Stimulated activated CD8-positive, alpha-beta memory T cell treated with anti-CD3 and anti-CD28 coated beads, Interleukin-7, amount 100 ng/mL, for 1 hour (primary cell): ENCODE data around the gene SLIT3.

Source experiments
- DNase-seq, 2 donors: peaks; one replicate each; pipeline ENCODE4 v3.0.0-alpha.2; 2020; ENCODE audit warnings: low read depth in 2 of 2

SLIT3 gene

DNA sequence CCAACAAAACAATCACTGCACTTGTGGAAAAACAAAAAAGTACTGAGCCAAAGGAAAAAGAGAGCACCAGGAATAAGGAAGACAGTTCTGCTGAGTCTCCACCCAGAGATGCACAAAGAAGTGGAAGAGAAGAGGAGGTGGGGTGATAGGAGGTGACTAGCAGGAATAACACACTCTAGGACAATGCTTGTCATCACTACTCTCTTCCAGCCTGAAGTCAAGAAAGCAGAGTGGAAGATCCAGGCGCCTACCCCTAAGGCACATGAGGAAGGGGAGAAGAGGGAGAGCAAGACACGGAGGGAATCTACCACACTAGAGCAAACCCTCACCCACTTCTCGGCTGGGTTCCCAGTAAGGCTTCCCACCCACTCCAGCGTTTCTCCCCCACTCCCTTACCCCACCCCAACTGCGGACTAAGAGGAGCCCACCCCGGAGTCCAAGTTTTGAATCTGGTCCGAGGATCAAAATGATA is 1.7 kb downstream of the SLIT3 start:
- no peak for DNase-seq

DNA sequence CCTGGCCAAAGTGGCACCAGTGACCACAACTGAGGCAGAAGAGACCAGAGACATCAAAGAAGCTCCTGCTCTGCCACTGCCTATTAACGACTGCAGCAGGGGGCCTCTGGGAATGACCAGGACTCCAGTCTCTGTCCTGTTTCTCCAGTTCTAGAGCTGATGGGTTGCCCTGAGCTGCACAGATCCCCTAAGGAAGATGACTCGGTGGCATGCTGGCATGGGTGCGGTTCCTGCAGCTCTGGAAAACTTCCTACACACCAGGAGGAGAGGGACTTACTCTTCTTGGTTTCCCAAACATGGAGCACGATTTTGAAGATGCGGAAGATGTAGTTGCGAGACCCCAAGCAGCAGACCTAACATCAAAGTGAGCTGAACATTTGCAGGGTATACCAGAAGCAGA is 2.7 kb downstream of the SLIT3 start:
- DNase-seq: no peak

DNA sequence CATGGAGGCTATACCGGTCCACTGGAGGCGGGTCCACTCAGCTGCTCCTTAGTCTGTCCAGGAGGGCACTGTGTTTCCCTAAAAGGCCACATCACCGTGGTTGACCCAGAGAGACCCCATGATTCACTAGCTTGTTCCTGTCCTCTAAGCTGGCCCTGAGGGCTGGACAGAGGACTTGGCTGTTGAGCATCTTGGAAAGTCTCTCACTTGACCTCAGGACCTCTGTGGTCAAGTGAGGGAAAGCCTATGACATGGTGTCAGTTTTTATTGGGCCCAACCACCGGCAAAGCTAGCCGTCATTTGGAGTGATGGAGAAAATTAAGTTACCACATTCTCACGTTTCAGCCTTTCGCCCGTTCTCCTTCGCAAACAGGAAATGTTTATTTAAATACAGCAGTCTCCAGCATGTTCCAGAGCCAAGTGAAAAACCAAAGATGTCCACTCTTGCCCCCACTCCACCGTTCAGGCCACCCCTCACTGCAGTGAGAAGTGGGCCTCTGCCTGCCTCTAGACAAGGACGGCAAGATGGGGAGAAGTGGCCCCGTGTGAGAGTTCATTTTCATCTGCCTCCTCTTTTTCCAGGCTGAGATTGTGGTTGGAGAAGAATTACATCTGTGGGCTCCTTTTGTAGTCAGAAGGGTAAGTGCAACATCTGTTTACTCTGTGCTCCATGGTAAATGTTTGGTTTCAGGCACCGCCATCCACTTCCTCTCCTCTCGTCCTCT is 4.4 kb downstream of the SLIT3 start:
- DNase-seq: no peak

DNA sequence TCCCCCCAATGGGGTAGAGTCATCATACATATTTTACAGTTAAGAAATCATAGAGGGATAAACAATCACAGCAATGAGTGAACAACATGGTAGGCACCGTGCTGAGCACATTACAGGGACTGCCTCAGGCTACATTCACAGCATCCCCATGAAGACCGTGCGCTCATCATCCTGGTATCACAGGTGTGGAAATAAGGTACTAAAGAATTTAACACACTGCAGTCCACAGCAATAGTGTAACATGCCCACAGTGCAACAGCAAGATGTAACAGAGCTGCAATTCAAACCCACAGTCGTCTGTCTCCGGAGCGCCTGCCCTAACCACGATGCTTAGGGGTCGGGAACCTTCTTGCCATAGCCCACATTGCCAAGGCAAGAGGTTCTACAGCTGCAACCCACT is 5.6 kb downstream of the SLIT3 start:
- no peak for DNase-seq

DNA sequence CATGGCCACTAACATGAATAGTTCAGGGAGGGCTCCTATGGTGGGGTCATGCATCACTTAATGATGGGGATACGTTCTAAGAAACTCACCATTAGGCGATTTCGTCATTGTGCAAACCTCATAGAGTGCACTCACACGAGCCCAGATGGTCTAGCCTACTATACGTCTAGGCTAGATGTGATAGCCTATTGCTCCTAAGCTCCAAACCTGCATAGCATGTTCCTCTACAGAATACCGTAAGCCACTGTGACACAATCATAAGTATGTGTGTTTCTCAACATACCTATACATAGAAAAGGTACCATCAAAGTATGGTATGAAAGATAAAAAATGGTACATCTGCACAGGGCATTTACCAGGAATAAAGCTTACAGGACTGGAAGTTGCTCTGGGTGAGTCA is 6.3 kb downstream of the SLIT3 start:
- no peak for DNase-seq

DNA sequence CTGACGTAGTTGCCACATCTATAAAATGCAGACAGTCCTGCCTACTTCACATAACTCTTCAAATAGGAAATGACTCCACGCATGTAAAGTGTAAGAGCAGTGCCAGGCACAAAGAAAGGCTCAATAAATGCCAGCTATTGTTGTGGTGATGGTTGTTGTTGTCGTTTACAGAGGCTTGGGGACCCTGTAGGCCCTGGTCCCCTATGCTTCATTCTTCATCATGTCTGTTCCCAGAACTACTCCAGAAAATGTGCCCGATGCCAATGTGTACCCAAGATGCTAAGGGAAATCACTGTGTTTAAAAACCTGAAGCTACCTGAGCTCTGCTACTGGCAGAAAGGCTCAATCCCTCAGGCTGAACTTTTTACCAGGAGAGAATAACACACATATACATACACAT is 9.1 kb downstream of the SLIT3 start:
- no peak for DNase-seq

DNA sequence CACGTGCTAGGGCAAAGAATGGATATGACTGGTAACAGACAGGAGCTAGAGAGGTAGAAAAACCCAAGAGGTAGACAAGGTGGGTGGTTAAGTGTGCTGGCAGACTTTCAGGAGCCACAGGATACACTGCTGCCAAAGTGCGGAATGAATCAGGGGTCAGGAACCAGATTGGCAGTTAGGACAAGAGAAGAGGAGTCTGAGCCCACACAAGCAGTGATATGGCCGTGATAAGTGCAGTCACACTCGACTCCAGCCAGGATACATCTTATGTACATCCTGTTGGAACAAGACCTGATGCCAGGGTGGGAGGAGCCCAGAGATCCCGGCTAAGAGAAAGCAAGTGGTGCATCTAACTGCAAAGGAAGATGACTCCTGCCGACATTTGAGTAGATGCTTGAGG is 10.0 kb downstream of the SLIT3 start:
- no peak for DNase-seq

DNA sequence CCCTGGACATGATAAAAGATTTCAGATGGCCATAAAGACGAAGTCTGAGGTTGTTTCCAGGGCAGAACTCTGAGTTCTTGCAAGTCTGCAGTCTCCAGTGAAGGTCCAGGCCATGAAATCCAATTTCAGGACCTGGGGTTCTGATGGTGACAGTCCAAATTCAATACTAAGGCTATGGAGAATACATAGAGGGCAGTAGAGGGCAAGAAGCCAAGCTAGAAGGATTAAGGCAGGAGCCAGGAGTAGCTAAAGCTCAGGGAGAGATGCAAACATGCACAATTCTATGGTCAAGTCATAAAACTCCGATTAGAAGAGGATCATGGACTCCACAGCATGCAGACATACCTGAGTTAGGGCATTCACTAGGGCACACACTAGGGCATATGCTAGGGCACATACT is 11.4 kb downstream of the SLIT3 start:
- DNase-seq: no peak

DNA sequence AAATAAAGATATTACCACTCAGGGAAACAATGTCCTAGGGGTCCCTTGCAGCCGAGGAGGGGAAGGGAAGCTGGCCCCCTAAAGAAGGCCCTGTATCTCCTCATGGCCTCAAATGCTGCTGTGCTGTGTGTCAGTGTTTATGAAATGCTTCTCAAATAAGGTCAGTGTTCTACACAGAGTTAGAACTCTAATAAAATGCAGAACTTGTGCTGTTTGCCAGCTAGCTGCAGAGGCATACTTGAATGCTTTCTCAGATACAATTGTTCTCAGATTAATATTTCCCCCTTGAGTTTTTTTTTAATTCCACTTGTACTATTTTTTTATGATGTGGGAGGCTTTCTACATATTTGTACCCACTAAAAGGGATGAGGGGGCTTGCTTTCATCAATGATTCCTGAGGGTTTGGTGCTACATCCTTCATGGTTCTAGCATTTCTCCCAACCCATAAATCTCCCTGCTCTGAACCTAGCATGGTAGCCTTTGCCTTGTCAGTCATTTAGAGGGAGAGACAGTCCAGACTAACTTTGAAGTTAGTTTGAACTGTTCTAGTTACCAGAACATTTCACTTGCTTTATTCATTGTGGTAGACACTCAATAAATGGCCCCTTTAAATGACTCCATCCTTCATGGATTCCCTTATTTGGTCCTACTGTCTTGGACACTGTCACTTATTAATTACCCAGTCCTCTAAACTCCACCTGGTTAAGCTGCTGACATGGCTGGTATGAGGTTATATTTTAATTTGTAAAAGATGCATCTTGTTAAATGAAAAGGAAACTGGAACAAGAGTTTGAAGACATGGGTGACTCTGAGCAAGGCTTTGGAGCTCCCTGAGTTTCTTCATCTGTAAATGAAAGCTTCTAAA is 12.6 kb downstream of the SLIT3 start:
- DNase-seq: no peak

DNA sequence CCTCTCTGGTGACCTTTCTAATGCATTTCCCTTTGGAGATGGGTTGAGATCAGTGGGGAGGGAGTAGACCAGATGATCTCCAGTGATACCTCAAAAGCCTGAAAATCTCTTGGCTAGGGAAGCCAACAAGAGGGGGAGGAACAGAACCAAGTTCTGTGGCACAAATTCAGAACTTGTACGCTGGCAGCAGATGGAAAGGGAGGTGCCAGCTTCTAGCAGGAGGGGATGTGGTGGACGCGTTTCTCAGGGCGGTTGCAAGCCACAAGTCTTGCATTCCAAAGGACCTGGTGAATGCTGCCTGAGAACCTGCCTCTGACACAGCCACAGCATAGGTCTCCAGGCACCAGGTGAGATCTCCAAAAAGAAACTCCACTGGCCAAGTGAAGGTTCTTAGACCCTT is 13.4 kb downstream of the SLIT3 start:
- DNase-seq: no peak

DNA sequence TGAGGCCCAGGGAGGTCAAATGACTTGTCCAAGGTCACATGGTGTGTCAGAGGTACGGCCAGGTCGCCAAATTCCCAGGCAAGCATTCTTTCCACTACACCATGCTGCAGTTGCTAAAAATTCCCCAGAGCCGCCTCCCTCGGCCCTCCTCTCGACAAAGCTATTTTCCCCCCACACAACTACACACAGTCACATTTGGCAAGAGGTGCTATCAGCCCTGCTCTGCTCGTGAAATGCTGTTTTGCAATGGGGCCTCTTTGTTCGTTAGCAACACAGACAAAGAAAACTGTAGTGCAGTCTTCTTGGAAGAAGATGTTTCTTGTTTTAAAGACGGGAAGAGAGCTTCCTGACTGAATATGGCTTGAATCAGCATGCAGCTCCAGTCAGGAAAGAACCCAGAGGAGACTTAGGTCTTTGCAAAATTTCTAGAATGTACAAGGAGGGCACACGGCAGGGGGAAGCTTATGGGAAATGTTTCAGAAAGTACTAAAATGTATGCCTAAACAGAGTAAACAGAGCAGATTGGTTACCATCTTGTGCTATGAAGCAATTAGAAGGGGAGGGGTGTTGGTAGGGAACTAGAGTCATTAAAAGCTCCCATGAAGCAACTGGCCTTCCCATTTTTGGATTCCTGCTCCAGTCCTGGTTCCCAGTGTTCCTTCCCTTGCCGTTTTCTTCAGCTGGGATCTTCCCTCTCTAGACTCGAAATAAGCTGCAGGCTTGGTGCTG is 14.2 kb downstream of the SLIT3 start:
- DNase-seq: no peak

DNA sequence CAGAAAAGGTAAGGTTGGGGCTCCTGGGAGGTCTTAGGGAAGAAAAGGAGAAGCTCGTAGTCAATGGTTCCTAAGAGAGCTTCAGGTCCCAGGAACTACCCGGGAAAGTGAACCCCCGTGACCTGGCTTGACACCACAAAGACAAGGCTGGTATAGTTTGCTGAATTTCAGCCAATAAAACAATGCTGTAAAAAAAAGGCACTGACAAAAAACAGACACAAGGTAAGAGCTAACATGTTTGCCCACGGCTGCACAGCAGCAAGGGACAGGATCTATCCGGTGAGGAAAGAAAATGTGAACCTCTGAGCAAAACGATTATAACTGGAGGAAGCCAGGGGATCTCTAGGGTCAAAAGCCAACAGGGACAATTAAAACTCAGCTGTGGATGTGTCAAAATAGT is 17.1 kb downstream of the SLIT3 start:
- DNase-seq: no peak

DNA sequence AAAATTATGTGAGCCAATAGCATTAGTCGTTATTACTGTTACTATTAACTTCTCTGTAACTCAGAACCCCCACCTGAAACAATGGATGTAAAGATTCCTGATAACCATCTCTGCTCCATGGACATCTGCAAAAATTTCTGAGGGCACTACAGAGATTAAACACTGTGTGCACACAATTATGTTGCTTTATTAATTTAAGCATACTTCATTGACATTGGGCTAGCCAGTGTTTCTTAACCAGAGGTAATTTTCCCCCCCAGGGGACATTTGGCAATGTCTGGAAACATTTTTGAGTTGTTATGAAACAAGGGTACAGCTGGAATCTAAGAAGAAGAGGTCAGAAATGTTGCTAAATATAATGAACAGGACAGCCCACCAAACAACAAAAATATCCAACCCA is 19.3 kb downstream of the SLIT3 start:
- DNase-seq: no peak

DNA sequence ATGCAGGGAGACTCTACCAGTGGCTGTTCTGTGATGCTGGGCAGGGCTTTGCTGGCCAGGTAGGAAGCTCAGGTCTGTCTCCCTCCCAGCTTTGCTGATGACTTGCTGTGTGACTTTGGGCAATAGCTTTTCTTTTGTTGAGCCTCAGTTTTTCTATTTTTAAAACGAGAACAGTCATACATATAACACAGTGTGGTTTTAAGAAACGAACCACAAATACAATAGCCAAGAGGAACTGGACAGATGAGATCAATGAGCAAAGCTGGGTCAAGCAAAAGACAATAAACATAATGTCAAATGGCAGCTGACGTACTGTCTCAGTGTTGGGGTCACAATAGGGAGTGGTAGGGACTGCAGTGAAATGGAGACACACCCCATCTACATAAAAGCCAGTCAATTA is 20.2 kb downstream of the SLIT3 start:
- no peak for DNase-seq

DNA sequence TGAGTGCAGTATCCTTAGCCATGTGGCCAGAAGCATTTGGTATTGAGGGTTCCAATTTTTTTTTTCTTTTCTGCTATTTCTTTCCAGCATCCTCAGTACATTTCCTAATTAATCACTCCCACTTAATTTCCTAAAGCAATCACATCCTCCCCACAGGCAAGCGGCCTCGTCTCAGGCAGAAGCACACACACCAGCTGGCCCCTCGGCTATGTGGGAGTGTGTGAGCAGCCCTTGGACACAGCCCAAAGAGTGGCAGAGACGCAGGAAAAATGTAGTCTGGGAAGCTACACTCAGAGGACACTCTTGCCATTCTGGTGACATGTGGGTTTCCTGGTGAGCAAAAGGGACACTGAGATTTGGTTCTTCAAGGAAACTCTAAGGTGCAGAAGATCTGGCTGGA is 20.7 kb downstream of the SLIT3 start:
- no peak for DNase-seq

DNA sequence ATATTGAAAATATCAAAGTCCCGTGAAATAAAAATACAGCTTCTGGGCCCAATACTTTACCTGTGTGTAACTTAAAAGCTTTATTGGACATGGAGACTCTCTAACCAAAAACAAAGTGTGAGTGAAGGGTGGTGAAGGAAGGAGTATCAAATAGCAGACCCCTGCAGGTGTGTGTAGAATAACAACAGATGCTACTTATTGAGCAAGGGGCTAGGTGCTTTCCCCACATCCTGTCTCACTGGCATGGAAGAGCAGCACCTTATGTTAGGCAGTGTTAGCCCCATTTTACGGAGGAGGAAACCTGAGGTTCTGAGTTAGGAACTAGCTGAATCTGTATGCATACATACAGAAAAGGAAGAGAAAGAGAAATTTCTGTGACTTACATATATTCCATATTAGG is 21.8 kb downstream of the SLIT3 start:
- no peak for DNase-seq

DNA sequence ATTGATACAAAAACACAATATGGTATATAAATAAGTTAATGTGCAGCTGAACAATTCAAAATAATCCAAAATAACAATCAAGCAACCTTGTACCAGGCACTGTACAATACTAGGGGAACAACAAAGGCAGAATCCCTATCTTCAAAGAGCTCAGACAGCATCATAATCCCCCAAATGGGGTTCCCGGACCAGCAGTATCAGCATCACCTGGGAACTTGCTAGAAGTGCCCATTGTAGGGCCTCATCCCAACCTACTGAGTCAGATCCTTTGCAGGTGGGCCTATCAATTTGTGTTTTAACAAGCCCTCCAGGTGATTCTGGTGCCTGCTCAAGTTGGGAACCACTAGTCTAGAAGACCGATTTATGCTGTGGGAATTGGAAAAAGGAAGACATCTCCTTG is 27.1 kb downstream of the SLIT3 start:
- no peak for DNase-seq

DNA sequence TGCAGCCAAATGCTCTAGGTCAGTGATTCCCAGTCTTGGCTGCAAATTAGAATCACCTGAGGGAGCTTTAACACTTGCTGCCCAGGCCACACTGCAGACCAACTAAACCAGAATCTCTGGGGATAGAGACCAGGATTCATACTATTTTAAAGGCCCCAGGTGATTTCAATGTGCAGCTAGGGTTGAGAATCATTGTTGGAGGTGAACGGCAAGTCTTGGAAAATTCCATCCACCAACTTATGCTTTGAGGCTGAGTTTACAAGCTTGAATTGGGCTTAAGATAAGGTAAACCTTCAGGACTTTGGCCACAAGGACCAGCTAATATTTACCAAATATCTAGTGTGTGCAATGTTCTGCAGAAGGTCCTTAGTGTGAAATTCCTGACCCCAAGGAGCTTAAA is 27.5 kb downstream of the SLIT3 start:
- DNase-seq: no peak

DNA sequence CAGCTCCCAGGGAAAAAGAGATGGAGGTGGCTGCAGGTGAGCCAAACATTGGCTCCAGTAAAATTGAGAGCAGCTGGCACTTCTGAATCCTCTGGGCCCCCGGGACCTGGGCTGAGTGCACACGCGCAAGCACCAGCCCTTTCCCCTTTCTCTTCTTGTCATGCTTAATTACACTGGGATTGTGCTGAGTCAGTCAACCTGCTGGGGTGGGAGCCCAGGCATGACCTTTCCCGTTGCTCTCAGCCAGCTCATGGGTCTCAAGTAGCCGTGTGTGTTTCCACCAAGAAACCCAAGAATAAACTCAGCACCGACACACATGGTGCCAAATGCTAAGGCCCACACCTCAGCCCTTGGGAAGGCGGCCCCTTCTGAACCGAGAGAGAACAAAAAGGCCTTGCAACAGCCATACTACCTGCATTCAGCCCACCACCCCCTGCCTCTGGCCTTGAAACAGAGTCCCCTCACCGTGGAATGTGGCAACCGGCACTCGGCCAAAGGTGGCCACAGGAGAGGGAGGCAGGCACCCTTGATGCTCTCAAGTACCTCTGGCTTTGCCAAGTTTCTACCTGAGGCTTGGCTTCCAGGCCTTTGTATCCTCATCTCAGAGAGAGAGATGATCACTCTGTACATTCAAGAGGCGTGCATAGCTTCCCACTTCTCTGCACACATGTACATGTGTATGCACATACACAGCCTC is 28.1 kb downstream of the SLIT3 start:
- DNase-seq: no peak

DNA sequence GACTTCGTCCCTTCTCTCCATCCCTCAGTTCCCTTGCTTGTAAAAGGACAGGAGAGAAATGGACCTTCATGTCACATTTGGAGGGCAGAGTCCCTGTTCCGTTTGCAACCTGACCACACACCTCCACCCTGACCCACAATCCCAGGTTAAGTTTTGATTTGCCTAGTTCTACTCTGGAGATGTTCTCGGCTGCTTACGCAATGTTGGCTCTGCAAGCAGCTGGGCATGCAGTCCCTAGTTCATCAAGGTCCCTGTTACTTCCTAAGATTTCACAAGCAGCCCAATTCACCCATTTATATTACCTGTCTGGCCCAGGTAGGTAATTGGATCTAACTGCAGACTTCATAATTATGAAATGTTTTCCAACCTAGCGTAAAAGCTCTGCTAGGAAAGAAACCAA is 28.8 kb downstream of the SLIT3 start:
- DNase-seq: no peak

DNA sequence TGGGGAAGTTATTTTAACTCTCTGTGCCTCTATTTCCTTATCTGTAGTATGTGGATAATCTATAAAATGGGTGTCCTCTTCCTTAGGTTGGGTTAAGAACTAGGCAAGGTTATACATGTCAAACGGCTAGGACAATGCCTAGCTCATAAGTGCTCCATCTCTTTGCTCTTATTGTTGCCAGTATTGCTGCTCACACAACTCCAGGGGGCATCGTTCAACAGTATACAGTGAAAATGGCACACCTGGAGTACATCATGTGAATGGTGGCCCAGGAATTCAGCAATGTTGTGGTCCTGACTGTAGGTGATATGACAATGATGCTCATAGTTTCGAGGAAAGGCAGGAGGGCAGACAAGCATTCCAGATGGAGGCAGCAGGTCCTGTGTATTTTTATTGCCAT is 30.1 kb downstream of the SLIT3 start:
- no peak for DNase-seq

DNA sequence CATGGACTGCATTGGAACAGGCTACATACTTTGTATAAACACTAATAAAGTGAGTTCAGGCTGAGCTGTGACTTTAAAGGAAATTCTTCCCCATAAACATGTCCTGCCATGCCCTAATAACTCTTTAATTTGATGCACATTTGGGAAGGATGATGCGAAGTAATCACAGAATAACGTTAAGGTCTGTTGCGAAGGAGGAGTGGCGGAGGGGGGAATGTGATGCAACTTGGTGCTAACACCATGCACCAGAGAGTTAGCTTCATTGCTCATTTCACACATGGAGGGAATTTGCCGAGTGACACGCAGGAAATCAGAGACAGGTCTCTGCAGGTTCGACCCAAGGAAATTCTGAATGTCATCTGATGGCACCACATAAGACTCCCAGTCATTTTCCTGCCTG is 32.9 kb downstream of the SLIT3 start:
- DNase-seq: no peak
